HepG2 (cell line): Measurements from ENCODE around the gene ROBO3. TPM values are rescaled to one million over a fixed set of nuclear protein-coding genes. Genes with fewer than 3 reads are reported as not detected.

ENCODE experiments used
- BCL6 ChIP-seq: IDR thresholded peaks from 2 replicates; pipeline ENCODE4 v1.6.1; 2016; ENCODE audit warnings: missing genetic modification reagents, missing compliant biosample characterization
- CREB1 ChIP-seq, 2 experiments: fragments of 450-650 bp in 1 of 2; IDR thresholded peaks; 2 replicates each; pipeline ENCODE4 v1.6.1; 2016 to 2017; ENCODE audit warnings: control low read depth in 1 of 2, mild to moderate bottlenecking in 1 of 2, missing compliant biosample characterization in 1 of 2, missing genetic modification characterization in 1 of 2
- ELF4 ChIP-seq: sonication (generic); formaldehyde crosslinking; IDR thresholded peaks from 2 replicates; pipeline ENCODE4 v1.5.0; 2020; ENCODE audit warnings: missing genetic modification reagents, mild to moderate bottlenecking, moderate library complexity, borderline replicate concordance
- ERF ChIP-seq: IDR thresholded peaks from 2 replicates; pipeline ENCODE4 v1.6.1; 2018; ENCODE audit warnings: missing biosample characterization, missing genetic modification reagents
- GABPB1 ChIP-seq: IDR thresholded peaks from 2 replicates; pipeline ENCODE4 v1.6.1; 2016; ENCODE audit warnings: mild to moderate bottlenecking, missing genetic modification reagents, moderate library complexity, missing compliant biosample characterization
- HNRNPLL ChIP-seq: fragments of 200-400 bp; formaldehyde crosslinking; IDR thresholded peaks from 2 replicates; pipeline ENCODE4 v1.6.1; 2017; ENCODE audit warnings: mild to moderate bottlenecking, low read depth, low read length; ENCODE audit not compliant: poor library complexity, severe bottlenecking
- KAT7 ChIP-seq: IDR thresholded peaks from 2 replicates; pipeline ENCODE4 v1.6.1; 2018; ENCODE audit warnings: borderline replicate concordance, missing compliant biosample characterization
- KDM2A ChIP-seq: sonication (generic); formaldehyde crosslinking; IDR thresholded peaks from 2 replicates; pipeline ENCODE4 v1.4.0; 2020; ENCODE audit warnings: low read depth, missing genetic modification reagents, borderline replicate concordance
- MIER2 ChIP-seq: IDR thresholded peaks from 2 replicates; pipeline ENCODE4 v1.6.1; 2016; ENCODE audit warnings: missing biosample characterization, missing genetic modification reagents
- PAF1 ChIP-seq: IDR thresholded peaks from 2 replicates; pipeline ENCODE4 v1.6.1; 2016; ENCODE audit warnings: missing genetic modification reagents, missing compliant biosample characterization
- PAWR ChIP-seq: sonication (generic); formaldehyde crosslinking; IDR thresholded peaks from 2 replicates; pipeline ENCODE4 v1.4.0; 2020; ENCODE audit warnings: missing genetic modification reagents, mild to moderate bottlenecking, borderline replicate concordance
- TEAD2 ChIP-seq: sonication (generic); formaldehyde crosslinking; IDR thresholded peaks from 2 replicates; pipeline ENCODE4 v1.9.0; 2021; ENCODE audit warnings: missing genetic modification reagents
- THAP9 ChIP-seq: sonication (generic); formaldehyde crosslinking; IDR thresholded peaks from 2 replicates; pipeline ENCODE4; 2020; ENCODE audit warnings: missing genetic modification reagents, mild to moderate bottlenecking, borderline replicate concordance
- ZFP41 ChIP-seq: sonication (generic); formaldehyde crosslinking; IDR thresholded peaks from 2 replicates; pipeline ENCODE4 v1.4.0; 2020; ENCODE audit warnings: mild to moderate bottlenecking, missing genetic modification reagents, borderline replicate concordance
- ZNF280B ChIP-seq: sonication (generic); formaldehyde crosslinking; IDR thresholded peaks from 2 replicates; pipeline ENCODE4 v1.5.0; 2020; ENCODE audit warnings: missing genetic modification reagents, mild to moderate bottlenecking, borderline replicate concordance
- ZNF362 ChIP-seq: sonication (generic); formaldehyde crosslinking; IDR thresholded peaks from 2 replicates; pipeline ENCODE4 v1.4.0; 2020; ENCODE audit warnings: missing genetic modification reagents, mild to moderate bottlenecking, borderline replicate concordance
- ZNF691 ChIP-seq: sonication (generic); formaldehyde crosslinking; IDR thresholded peaks from 2 replicates; pipeline ENCODE4 v1.4.0; 2020; ENCODE audit warnings: missing genetic modification reagents, low read depth, mild to moderate bottlenecking, borderline replicate concordance
- ZNF776 ChIP-seq: sonication (generic); formaldehyde crosslinking; IDR thresholded peaks from 2 replicates; pipeline ENCODE4 v1.4.0; 2020; ENCODE audit warnings: mild to moderate bottlenecking, missing genetic modification reagents
- ZNF788 ChIP-seq: sonication (generic); formaldehyde crosslinking; IDR thresholded peaks from 2 replicates; pipeline ENCODE4 v1.5.0; 2020; ENCODE audit warnings: mild to moderate bottlenecking, missing genetic modification reagents, borderline replicate concordance
- polyA plus RNA-seq, 8 experiments: library from polyadenylated mRNA; depleted of rRNA in 3 of 8; stranded (reverse) in 7 of 8; unstranded in 1 of 8; fragments of >200 nt; fragmentation: Illumina TruSeq in 4 of 8; extraction: Trizol in 4 of 8; gene quantifications; 2 replicates each; pipeline versions ENCODE4 v1.2.1 to v1.2.3, GENCODE V29; 2011 to 2016; ENCODE audit warnings: low read depth in 4 of 8, missing spikeins in 1 of 8, mixed read lengths in 1 of 8; ENCODE audit not compliant: insufficient read depth in 1 of 8
- total RNA-seq, 5 experiments: library from RNA; depleted of rRNA; stranded (reverse); fragments of >200 nt; fragmentation: Illumina TruSeq; extraction: Trizol; gene quantifications; 2 replicates each; pipeline ENCODE4 v1.2.3, GENCODE V29; 2016; ENCODE audit warnings: low read depth in 1 of 5

ROBO3 gene
- total and polyA plus RNA-seq, 2 of the 13 experiments (the other 11 are each of a cell fraction or from before 2014, with no cell fraction given): 0.07 to 2.4 TPM

- TF ChIP-seq THAP9: peak; percentile 23; the same call in 1 of the 2 replicates
- peak; percentile 36; the same call in 1 of the 2 replicates for TF ChIP-seq KDM2A (CRISPR knock-in tag)
- peak; percentile 43; the same call in 1 of the 2 replicates for TF ChIP-seq ZNF691
- TF ChIP-seq TEAD2 (CRISPR knock-in tag): 0 out of 2 replicates have a peak, but pooled peaks have one; percentile 48
- no peak for TF ChIP-seq CREB1 (IDR thresholded peaks at IDR 0.05)
- TF ChIP-seq CREB1 (CRISPR knock-in tag; IDR thresholded peaks at IDR 0.05): no peak
- no peak; the same call in 1 of the 2 replicates for TF ChIP-seq ZFP41 (CRISPR knock-in tag)
- peak; percentile 51; the same call in 1 of the 2 replicates for TF ChIP-seq GABPB1 (CRISPR knock-in tag)
- 0 out of 2 replicates have a peak, but pooled peaks have one; percentile 27 for TF ChIP-seq MIER2 (CRISPR knock-in tag)
- 0 out of 2 replicates have a peak, but pooled peaks have one; percentile 27 for TF ChIP-seq ZNF788 (CRISPR knock-in tag)
- TF ChIP-seq HNRNPLL: peak; percentile 62
- TF ChIP-seq ZNF776 (CRISPR knock-in tag): 0 out of 2 replicates have a peak, but pooled peaks have one; percentile 33
- 0 out of 2 replicates have a peak, but pooled peaks have one; percentile 26 for TF ChIP-seq ERF (CRISPR knock-in tag)
- TF ChIP-seq ZNF362 (CRISPR knock-in tag): no peak
- 0 out of 2 replicates have a peak, but pooled peaks have one; percentile 44 for TF ChIP-seq BCL6 (CRISPR knock-in tag)
- TF ChIP-seq PAWR: no peak
- no peak for TF ChIP-seq PAF1 (CRISPR knock-in tag)
- no peak for TF ChIP-seq KAT7
- TF ChIP-seq ZNF280B (CRISPR knock-in tag): peak; percentile 53; the same call in 1 of the 2 replicates
- no peak for TF ChIP-seq ELF4 (CRISPR knock-in tag)
Measured at GRCh38 chr11:124865902-124866851, 945 bp downstream of the ROBO3 start (continued).
